Measurements from ENCODE around the gene MT1M.

MT1M gene

GRCh38 chr16:56628486-56629350, 3.7 kb upstream of the MT1M start:
- DNase-seq (ENCODE audit: low read depth) = peak; percentile 40

GRCh38 chr16:56629531-56629930, 2.9 kb upstream of the MT1M start:
- no peak for DNase-seq (ENCODE audit: low read depth)

- no peak for DNase-seq (ENCODE audit: low read depth)
These were observed 2.3 kb upstream of the MT1M start for GRCh38 chr16:56630134-56630533.

DNA sequence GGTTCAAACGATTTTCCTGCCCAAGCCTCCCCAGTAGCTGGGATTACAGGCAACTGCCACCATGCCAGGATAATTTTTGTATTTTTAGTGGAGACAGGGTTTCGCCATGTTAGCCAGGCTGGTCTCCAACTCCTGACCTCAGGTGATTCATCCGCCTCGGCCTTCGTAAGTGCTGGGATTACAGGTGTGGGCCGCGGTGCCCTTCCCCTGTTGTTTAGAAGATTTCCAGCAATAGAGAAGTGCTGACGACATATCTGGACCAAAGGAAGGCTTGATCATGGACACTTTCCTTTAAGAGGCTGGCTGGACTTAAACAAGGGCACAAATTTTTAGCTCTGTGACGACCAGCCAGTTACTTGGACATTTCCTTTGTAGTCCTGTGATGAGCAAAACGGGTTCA, 1.3 kb upstream of the MT1M start:
- DNase-seq (ENCODE audit: low read depth) = no peak

GRCh38 chr16:56631832-56632155, 665 bp upstream of the MT1M start:
- DNase-seq (ENCODE audit: low read depth) = no peak

GRCh38 chr16:56632848-56633365, 448 bp downstream of the MT1M start:
- no peak for DNase-seq (ENCODE audit: low read depth)

GRCh38 chr16:56633535-56633934, 1.1 kb downstream of the MT1M start:
- DNase-seq (ENCODE audit: low read depth) = no peak

- no peak for DNase-seq (ENCODE audit: low read depth)
These were observed 2.4 kb downstream of the MT1M start for GRCh38 chr16:56634715-56635440.

DNA sequence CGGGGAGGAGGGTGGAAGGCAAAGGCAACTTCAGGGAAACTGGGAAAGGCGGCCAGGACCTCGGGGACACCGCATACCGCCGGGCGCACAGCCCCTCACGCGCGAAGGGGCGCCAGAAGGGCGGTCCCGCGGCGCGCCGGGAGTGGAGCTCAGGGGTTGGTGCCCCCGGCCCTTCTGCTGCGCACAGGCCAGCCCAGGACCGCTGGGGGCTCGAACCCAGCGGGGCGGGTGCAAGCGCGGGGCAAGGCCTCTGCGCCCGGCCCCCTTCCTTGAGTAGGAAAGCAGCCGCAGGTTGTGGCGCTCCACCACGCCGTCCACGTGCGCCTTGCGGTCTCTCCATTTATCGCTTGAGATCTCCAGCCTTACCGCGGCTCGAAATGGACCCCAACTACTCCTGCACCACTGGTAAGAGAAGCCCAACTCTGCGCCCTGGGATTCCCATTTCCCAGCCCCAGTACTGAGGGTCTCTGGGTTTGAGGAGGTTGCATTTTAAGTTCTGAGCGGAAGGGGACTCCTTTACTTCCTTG, 3.0 kb downstream of the MT1M start:
- no peak for DNase-seq (ENCODE audit: low read depth)

DNA sequence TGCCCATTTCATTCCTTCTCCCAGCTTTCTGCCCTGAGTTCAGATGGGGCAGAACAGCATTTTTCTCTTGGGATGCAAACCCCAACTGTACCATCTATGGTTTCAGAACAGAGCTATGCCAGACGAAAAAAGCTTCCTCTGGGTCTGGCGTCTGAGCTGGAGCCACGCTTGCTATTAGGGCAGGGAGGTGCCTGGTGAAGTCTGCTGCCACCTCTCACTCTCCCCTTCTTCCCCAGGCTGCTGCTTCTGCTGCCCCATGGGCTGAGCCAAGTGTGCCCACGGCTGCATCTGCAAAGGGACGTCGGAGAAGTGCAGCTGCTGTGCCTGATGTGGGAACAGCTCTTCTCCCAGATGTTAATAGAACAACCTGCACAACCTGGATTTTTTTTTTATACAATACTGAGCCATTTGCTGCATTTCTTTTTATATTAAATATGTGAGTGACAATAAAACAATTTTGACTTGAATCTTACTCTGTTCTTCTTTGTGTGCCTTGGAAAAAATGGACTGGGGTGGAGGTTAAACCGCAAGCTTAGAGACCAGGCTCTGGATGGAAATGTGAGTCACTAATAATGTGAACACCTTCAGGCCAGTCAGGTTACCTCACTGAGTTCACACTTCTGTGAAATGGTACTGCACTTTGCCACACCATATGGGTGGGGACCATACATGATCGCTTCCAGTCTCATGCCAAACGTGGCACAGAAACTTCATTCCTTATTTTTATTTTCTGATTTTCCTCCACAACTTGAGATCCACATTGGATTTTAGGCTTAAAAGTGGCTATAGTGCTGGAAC, 4.4 kb downstream of the MT1M start:
- no peak for DNase-seq (ENCODE audit: low read depth)

DNA sequence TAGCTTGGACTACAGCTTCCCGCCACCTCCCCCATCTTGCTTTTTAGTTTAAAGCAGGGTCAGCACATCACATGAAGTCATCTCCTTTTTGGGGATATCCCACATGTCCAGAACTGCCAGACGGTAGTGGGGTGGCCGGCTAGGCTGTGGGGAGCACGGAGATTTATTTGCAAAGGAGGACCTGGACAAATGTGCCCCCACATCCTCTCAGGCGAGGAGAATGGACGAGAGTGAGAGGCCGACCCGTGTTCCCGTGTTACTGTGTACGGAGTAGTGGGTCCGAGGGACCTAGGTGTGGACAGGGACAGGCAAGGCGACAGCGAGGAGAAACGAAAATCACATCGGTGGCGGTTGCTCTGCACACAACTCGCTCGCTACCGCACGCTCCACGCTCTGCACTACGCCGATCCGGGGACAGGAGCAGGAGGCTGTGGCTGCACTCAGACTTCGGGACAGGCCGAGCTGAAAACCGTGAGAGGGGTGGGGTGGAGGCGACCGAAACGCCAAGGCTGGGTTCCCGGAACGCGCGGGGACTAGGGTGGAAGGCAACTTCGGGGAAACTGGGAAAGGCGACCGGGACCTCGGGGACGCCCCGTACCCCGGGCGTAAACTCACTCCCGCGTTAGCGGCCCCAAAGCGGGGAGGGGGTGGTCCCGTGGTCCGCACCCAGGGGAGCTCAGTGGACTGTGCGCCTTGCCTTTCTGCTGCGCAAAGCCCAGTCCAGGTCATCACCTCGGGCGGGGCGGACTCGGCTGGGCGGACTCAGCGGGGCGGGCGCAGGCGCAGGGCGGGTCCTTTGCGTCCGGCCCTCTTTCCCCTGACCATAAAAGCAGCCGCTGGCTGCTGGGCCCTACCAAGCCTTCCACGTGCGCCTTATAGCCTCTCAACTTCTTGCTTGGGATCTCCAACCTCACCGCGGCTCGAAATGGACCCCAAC, 5.6 kb downstream of the MT1M start, which contains the start of gene MT1A:
Gene MT1A (plus strand): TSS at position 853 of the 937 bp plus-strand sequence. CDS start 73 bp downstream, at position 926.
- peak; percentile 54 for DNase-seq (ENCODE audit: low read depth)

- DNase-seq (ENCODE audit: low read depth) = no peak
These were observed 6.6 kb downstream of the MT1M start for GRCh38 chr16:56639045-56639444.

- DNase-seq (ENCODE audit: low read depth) = no peak
These were observed 7.6 kb downstream of the MT1M start for GRCh38 chr16:56640076-56640475.

GRCh38 chr16:56641166-56641565, 8.7 kb downstream of the MT1M start:
- no peak for DNase-seq (ENCODE audit: low read depth)

GRCh38 chr16:56643080-56643778, 10.8 kb downstream of the MT1M start:
- DNase-seq (ENCODE audit: low read depth) = peak; percentile 70

DNA sequence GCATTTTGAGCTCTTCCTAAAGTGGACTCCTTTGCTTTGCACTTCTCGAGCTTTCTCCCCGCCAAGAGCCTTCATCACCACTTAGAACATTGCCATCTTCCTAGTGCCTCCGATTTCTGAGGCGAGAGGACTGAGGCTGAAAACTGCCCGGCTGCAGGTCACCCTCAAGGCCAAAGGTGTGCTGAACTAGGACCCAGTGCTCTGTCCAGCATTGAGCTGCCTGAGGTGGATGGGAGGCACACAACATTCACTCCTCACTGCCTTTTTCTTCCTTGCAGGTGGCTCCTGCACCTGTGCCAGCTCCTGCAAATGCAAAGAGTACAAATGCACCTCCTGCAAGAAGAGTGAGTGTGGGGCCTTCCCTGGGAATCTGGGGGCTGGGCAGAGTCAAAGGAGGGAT, 11.4 kb downstream of the MT1M start:
- no peak for DNase-seq (ENCODE audit: low read depth)

- no peak for DNase-seq (ENCODE audit: low read depth)
These were observed 12.9 kb downstream of the MT1M start for GRCh38 chr16:56645311-56645710.

- no peak for DNase-seq (ENCODE audit: low read depth)
These were observed 13.4 kb downstream of the MT1M start for GRCh38 chr16:56645838-56646237.

DNA sequence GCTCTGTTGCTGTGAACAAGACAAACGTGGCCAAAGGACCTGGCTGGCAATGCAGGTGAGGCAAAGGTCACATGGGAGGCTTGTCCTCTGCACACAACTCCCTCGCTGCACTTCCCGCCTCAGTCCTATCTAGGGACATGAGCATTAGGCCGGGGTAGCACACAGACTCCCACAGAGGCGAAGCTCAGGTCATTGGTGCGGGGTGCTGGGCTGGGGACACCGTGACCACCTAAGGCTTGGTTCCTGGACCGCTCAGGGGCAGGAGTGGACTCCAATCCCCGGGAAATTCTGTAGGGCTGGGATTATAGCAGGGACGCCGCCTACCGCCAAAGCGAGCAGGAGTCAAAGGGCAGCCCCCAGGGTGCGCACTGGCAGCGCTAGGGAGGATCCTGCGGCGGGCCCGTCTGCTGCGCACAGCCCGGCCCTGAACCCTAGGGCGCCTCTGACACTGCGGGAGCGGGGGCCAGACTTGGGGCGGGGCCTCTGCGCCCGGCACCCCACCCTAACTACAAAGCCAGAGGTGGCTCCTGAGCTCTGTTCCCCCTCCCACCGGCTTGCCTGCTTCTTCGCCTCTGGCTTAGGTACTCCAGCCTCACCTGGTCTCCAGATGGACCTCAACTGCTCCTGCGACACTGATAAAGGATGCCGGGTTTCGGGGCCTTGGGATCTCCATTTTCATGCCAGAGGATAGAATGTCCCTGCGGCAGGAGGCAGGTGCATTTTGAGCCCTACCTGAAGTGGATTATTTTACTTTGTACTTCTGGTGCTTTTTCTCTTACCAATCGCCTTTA, 15.4 kb downstream of the MT1M start:
- no peak for DNase-seq (ENCODE audit: low read depth)

DNA sequence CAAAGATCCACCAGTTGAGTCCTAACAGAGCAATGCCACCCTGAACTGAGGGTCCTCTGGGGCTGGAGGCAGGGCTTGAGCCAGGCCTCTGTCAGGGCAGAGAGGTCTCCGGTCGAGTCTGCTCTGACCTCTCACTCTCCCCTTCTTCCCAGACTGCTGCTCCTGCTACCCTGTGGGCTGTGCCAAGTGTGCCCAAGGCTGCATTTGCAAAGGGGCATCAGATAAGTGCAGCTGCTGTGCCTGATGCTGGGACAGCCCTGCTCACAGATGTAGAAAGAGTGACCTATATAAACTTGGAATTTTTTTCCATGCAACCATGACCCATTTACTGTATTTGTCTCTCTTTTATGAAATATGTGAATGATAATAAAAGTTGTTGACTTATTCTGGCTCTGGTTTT, 16.8 kb downstream of the MT1M start:
- DNase-seq (ENCODE audit: low read depth) = no peak

Data from amniotic epithelial cell (primary cell).